Embryonic facial prominence (tissue), 1 donor: ENCODE measurements around the gene TSPAN18.

ENCODE experiments used
- DNase-seq: peaks from one replicate; pipeline ENCODE4 v3.0.0-alpha.2; 2016; ENCODE audit errors: extremely low spot score

TSPAN18 gene

GRCh38 chr11:44847316-44847715 is 120.6 kb downstream of the TSPAN18 start:
- no peak for DNase-seq

- no peak for DNase-seq
These were observed 121.6 kb downstream of the TSPAN18 start for GRCh38 chr11:44848203-44848962.

- DNase-seq = no peak
These were observed 122.2 kb downstream of the TSPAN18 start for GRCh38 chr11:44848963-44849350.

GRCh38 chr11:44849424-44849823 is 122.7 kb downstream of the TSPAN18 start:
- no peak for DNase-seq

- DNase-seq = no peak
These were observed 123.2 kb downstream of the TSPAN18 start for GRCh38 chr11:44849922-44850321.

GRCh38 chr11:44851496-44851895 is 124.7 kb downstream of the TSPAN18 start:
- no peak for DNase-seq

- no peak for DNase-seq
These were observed 125.5 kb downstream of the TSPAN18 start for GRCh38 chr11:44852159-44852747.

- no peak for DNase-seq
These were observed 126.2 kb downstream of the TSPAN18 start for GRCh38 chr11:44852952-44853351.

GRCh38 chr11:44853666-44854065 is 126.9 kb downstream of the TSPAN18 start:
- no peak for DNase-seq

GRCh38 chr11:44854086-44854485 is 127.3 kb downstream of the TSPAN18 start:
- no peak for DNase-seq

- DNase-seq = no peak
These were observed 128.2 kb downstream of the TSPAN18 start for GRCh38 chr11:44854741-44855492.

- DNase-seq = no peak
These were observed 128.7 kb downstream of the TSPAN18 start for GRCh38 chr11:44855493-44855849.

GRCh38 chr11:44857490-44858090 is 130.8 kb downstream of the TSPAN18 start:
- no peak for DNase-seq

- no peak for DNase-seq
These were observed 132.2 kb downstream of the TSPAN18 start for GRCh38 chr11:44858796-44859527.

GRCh38 chr11:44859528-44859925 is 132.8 kb downstream of the TSPAN18 start:
- DNase-seq = no peak

GRCh38 chr11:44860346-44860745 is 133.6 kb downstream of the TSPAN18 start:
- DNase-seq = no peak

GRCh38 chr11:44861849-44862557 is 135.2 kb downstream of the TSPAN18 start:
- no peak for DNase-seq

- no peak for DNase-seq
These were observed 135.9 kb downstream of the TSPAN18 start for GRCh38 chr11:44862558-44863101.

GRCh38 chr11:44863231-44863630 is 136.5 kb downstream of the TSPAN18 start:
- no peak for DNase-seq

- DNase-seq = no peak
These were observed 139.1 kb downstream of the TSPAN18 start for GRCh38 chr11:44865866-44866272.

- no peak for DNase-seq
These were observed 139.5 kb downstream of the TSPAN18 start for GRCh38 chr11:44866286-44866685.
